SU-DHL-6 (cell line): Measurements from ENCODE around the gene MEGF6.

ENCODE experiments used
- CTCF ChIP-seq: fragments of 200-600 bp; sonication (generic); IDR thresholded peaks from one replicate; pipeline ENCODE4 v1.5.1; 2017; ENCODE audit warnings: antibody characterized with exemption, mild to moderate bottlenecking, low read length, moderate library complexity; ENCODE audit not compliant: insufficient read depth, poor library complexity, severe bottlenecking
- EZH2phosphoT487 ChIP-seq: fragments of 200-600 bp; sonication (generic), shearing (Covaris generic); conservative IDR thresholded peaks from 2 replicates; pipeline ENCODE4 v1.6.1; 2018; ENCODE audit warnings: mild to moderate bottlenecking, antibody characterized with exemption, low read length, moderate library complexity, mixed read lengths

- TF ChIP-seq CTCF (no peak), EZH2phosphoT487 (no peak)
These were observed 41.0 kb downstream of the MEGF6 start for GRCh38 chr1:3570066-3570986.
